HG03469 (cell line): Measurements from ENCODE around the gene BPIFB2.

Source experiments
- ATAC-seq: cut with Tn5 transposase; IDR thresholded peaks from one replicate; pipeline ENCODE4 v1.9.1; 2021; ENCODE audit warnings: mild to moderate bottlenecking, moderate library complexity, moderate number of reproducible peaks; ENCODE audit not compliant: unreplicated experiment

Gene BPIFB2

GRCh38 chr20:32984196-32984595, 23.3 kb upstream of the BPIFB2 start:
- no peak for ATAC-seq

GRCh38 chr20:32984631-32985354, 22.7 kb upstream of the BPIFB2 start:
- ATAC-seq: no peak

GRCh38 chr20:32985596-32985995, 21.9 kb upstream of the BPIFB2 start:
- no peak for ATAC-seq

GRCh38 chr20:32986331-32986966, 21.1 kb upstream of the BPIFB2 start:
- no peak for ATAC-seq

- no peak for ATAC-seq
Observed at GRCh38 chr20:32987044-32987825, 20.3 kb upstream of the BPIFB2 start.

GRCh38 chr20:32988008-32988407, 19.5 kb upstream of the BPIFB2 start:
- ATAC-seq: no peak

- ATAC-seq: no peak
Observed at GRCh38 chr20:32989507-32990283, 17.8 kb upstream of the BPIFB2 start.

GRCh38 chr20:32990426-32990825, 17.1 kb upstream of the BPIFB2 start:
- no peak for ATAC-seq

- ATAC-seq: no peak
Observed at GRCh38 chr20:32991383-32991782, 16.1 kb upstream of the BPIFB2 start.

- no peak for ATAC-seq
Observed at GRCh38 chr20:32991792-32992641, 15.5 kb upstream of the BPIFB2 start.

GRCh38 chr20:32993496-32994050, 13.9 kb upstream of the BPIFB2 start:
- ATAC-seq: no peak

GRCh38 chr20:32995802-32996201, 11.7 kb upstream of the BPIFB2 start:
- ATAC-seq: no peak

- ATAC-seq: no peak
Observed at GRCh38 chr20:32997431-32997830, 10.1 kb upstream of the BPIFB2 start.

- ATAC-seq: no peak
Observed at GRCh38 chr20:32999603-33000250, 7.8 kb upstream of the BPIFB2 start.

- ATAC-seq: no peak
Observed at GRCh38 chr20:33000802-33001466, 6.6 kb upstream of the BPIFB2 start.

- ATAC-seq: no peak
Observed at GRCh38 chr20:33002087-33002808, 5.3 kb upstream of the BPIFB2 start.

GRCh38 chr20:33004141-33004751, 3.3 kb upstream of the BPIFB2 start, which contains the start of gene SUN5:
SUN5 (minus strand) TSS chr20:33004433; CDS start chr20:33004340, 93 bp downstream.
- ATAC-seq: no peak
